Motor neuron (in vitro differentiated cells): ENCODE data around the gene PHPT1. TPM values are rescaled to one million over a fixed set of nuclear protein-coding genes. Genes with fewer than 3 reads are reported as not detected.
A peak's percentile ranks its signal among the peaks of the same experiment; 100 is the strongest.
"Not testable (repeated sequence)": the region's sequence is repeated elsewhere in the genome, so short reads cannot be mapped to it uniquely, and the experiment has no call there.

Experiments
- ATAC-seq, 8 experiments: fragments of 200-7000 bp; cut with Tn5 transposase; replicated peaks in 6 of 8; 2 replicates each; pipeline ENCODE4 v1.8.0; 2021; ENCODE audit warnings: mild to moderate bottlenecking in 8 of 8, moderate library complexity in 8 of 8
- H3K27ac ChIP-seq, 2 donors: fragments of 250-450 bp; sonication (Bioruptor Pico); 2 replicates each; pipeline ENCODE4 v1.9.0; 2021; ENCODE audit warnings: antibody characterized with exemption in 2 of 2, mild to moderate bottlenecking in 2 of 2, moderate library complexity in 1 of 2
- H3K4me1 ChIP-seq, 2 donors: fragments of 250-450 bp; sonication (Bioruptor Pico); replicated peaks in 1 of 2; 2 replicates each; pipeline ENCODE4 v1.6.1; 2021; ENCODE audit warnings: antibody characterized with exemption in 2 of 2, mild to moderate bottlenecking in 2 of 2, moderate library complexity in 1 of 2
- H3K4me3 ChIP-seq, 5 donors: fragments of 250-450 bp; sonication (Bioruptor Pico); 2 replicates each; pipeline ENCODE4 v1.9.0; 2021; ENCODE audit warnings: antibody characterized with exemption in 5 of 5, mild to moderate bottlenecking in 5 of 5, moderate library complexity in 4 of 5
- WGBS, 10 experiments: fragments of 450-650 bp; shearing (Covaris generic); methylation state at CpG; one replicate each; pipeline ENCODE4 v1.0.0; 2022; 5-methylcytosine and 5-hydroxymethylcytosine counted together
- in situ Hi-C, 9 experiments: fragments of 400-800 bp; cut with MboI; loops; one replicate each; pipeline ENCODE4 v1.15.0; 2021; ENCODE audit warnings: low sequenced_read_pairs in 9 of 9, low pct_unique_long_range_greater_than_20kb in 2 of 9; ENCODE audit not compliant: unreplicated experiment in 9 of 9
- total RNA-seq, 8 experiments: library from RNA; unstranded; fragments of 300-600 nt; gene quantifications; 2 replicates each; pipeline versions ENCODE4 v1.2.3 to v1.2.4, GENCODE V29; 2022

The PHPT1 gene
- total RNA-seq, 8 experiments from 2014 or later: 134 to 366 (median 259) TPM

DNA sequence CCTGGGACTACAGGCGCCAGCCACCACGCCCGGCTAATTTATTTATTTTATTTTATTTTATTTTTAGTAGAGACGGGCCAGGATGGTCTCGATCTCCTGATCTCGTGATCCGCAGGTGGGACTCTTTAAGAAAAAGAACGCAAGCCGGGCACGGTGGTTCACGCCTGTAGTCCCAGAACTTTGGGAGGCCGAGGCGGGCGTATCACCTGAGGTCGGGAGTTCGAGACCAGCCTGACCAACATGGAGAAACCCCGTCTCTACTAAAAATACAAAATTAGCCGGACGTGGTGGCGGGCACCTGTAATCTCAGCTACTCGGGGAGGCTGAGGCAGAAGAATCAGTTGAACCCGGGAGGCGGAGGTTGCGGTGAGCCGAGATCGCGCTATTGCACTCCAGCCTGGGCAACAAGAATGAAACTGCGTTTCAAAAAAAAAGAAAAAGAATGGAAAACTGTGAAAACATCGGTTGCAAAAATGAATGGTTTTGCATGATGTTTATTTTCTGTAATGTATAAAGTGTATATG is 17.8 kb downstream of the PHPT1 start:
- H3K4me1 ChIP-seq: peaks cover 12 to 19% of the 10 kb centered on the region in 2 donors
- ATAC-seq, in situ Hi-C loops: not testable (repeated sequence)
- WGBS, 10 experiments: 83 to 100% (median 96%) methylated on average over 4 to 17 of the region's 29 CpGs; no CpG with 5 or more reads in 1 of the 10 experiments
- peak overlapping the region; percentile 90 to 98 for H3K27ac ChIP-seq
- peak overlapping the region; percentile 82 to 100 (median 100) for H3K4me3 ChIP-seq

DNA sequence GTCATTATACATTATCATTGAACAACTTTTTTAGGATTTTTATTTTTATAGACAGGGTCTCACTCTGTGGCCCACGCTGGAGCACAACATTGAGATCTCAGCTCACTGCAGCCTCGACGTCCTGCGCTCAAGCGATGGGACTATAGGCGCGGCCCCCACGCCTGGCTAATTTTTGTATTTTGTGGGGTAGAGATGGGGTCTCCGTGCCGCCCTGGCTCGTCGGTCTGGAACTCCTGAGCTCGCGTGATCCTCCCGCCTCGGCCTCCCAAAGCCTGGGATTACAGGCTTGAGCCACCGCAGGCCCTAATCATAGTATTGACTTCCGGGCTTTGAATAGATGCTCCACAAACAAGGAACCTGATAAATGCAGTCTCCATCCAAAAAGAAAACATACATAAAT is 18.3 kb downstream of the PHPT1 start:
- Histone ChIP-seq H3K4me3 (peak overlapping the region in 1 of 5 donors; percentile 100), H3K4me1 (peaks cover 12 to 19% of the 10 kb centered on the region in 2 donors), H3K27ac (no peak overlapping the region)
- in situ Hi-C loops: no loop called here
- 96 to 100% (median 98%) methylated on average over 1 to 16 of the region's 18 CpGs; no CpG with 5 or more reads in 2 of the 10 experiments for WGBS, 10 experiments
- no peak for ATAC-seq

DNA sequence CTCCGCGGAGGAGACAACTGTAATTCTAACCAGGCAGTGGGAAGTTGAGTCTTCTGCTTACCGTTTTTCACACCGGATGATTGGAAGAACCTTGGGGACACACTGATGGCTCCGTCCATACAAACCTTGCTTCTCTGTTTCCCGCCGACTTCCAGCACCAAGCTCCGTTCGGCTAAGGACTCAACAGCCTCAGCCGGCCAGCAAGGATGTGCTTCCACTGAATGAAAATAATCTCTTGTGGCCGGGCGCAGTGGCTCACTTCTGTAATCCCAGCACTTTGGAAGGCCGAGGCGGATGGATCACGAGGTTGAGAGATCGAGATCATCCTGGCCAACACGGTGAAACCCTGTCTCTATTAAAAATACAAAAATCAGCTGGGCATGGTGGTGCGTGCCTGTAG is 18.7 kb downstream of the PHPT1 start:
- Histone ChIP-seq H3K4me3 (no peak overlapping the region), H3K4me1 (peaks cover 12 to 19% of the 10 kb centered on the region in 2 donors), H3K27ac (no peak overlapping the region)
- WGBS, 10 experiments: 91 to 100% (median 97%) methylated on average over 4 to 17 of the region's 18 CpGs; no CpG with 5 or more reads in 2 of the 10 experiments
- no peak for ATAC-seq
- in situ Hi-C loops: no loop called here

DNA sequence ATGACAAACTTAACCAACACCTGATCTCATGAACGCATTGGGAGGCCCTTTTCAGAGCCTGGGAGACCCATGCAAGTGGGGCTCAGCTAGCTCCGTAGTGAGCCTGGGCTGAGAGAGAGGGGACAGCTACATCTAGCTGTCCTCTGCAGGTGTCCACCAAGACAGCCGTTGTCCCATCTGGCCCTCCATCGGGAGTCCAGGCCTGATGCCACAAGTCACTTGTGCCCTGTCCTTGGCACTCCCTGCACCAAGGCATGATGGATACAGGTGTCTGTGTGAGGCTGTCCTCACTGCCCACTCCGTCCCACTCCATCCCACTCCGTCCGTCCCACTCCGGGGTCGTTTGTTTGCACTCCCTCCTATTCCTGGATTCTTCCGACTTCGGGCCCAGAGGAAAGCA is 19.4 kb downstream of the PHPT1 start:
- WGBS, 10 experiments: 80 to 96% (median 89%) methylated on average over 2 to 8 of the region's 11 CpGs; no CpG with 5 or more reads in 4 of the 10 experiments
- no peak for ATAC-seq
- Histone ChIP-seq H3K4me3 (no peak overlapping the region), H3K27ac (no peak overlapping the region), H3K4me1 (peaks cover 12 to 19% of the 10 kb centered on the region in 2 donors)
- in situ Hi-C loops: no loop called here

DNA sequence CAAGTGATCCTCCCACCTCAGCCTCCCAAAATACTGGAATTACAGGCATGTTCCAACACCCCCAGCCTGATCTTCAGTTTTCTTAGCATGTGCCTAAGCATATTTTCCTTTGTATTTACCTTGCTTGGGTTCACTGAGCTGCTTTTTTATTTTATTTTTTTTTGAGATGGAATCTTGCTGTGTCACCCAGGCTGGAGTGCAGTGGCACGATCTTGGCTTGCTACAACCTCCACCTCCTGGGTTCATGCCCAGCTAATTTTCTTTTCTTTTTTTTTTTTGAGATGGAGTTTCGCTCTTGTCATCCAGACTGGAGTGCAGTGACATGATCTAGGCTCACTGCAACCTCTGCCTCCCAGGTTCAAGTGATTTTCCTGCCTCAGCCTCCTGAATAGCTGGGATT is 20.4 kb downstream of the PHPT1 start:
- in situ Hi-C loops, H3K4me3 ChIP-seq, ATAC-seq, H3K27ac ChIP-seq: not testable (repeated sequence)
- peaks cover 11 to 12% of the 10 kb centered on the region in 2 donors for H3K4me1 ChIP-seq
- WGBS, 10 experiments: 47 to 100% (median 83%) methylated on average over 1 to 2 of the region's 2 CpGs; no CpG with 5 or more reads in 3 of the 10 experiments

DNA sequence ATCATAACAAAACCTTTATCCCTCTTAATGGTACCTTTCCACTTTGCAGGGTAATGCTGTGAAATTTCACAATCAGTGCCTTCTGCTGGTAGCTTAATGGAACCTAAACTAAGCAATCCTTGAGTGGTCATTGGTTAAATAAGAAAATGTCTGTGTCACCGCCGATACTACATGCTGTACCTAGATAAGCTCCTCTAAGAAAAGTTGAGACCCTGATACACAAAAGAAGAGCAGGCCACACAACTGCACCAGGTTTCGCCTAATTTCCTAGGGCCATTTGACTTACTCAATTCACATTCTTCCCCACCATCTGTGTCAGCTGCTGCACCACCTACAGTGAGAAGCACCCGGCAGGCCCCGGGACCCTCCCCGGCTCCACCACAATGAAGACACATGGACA is 25.9 kb downstream of the PHPT1 start:
- Histone ChIP-seq H3K27ac (no peak overlapping the region), H3K4me3 (no peak overlapping the region), H3K4me1 (no peaks in the 10 kb centered on the region)
- in situ Hi-C loops: no loop called here
- no peak for ATAC-seq
- WGBS, 10 experiments: 40 to 100% (median 83%) methylated on average over 1 to 5 of the region's 6 CpGs; no CpG with 5 or more reads in 2 of the 10 experiments

DNA sequence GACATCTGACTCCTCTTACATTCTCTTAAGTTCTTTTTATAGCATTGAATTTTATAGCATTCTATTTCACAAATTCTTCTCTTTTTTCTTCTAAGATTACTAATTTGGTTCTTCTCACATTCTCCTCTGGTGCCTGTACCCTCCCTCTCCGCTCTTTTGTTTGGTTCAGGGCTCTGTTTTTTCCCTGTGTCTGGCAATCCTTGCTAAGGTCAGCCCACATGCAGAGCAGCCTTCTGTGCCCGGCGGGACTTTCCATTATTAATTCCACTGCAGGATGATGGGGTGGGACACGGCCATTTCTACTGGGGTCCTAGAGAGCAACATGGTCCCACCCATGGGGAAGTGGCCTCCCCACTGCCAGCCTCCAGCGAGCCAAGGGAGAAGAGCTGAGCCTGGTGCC is 27.3 kb downstream of the PHPT1 start:
- H3K27ac ChIP-seq: no peak overlapping the region
- WGBS, 10 experiments: 21 to 100% (median 63%) methylated on average over 1 to 5 of the region's 5 CpGs

DNA sequence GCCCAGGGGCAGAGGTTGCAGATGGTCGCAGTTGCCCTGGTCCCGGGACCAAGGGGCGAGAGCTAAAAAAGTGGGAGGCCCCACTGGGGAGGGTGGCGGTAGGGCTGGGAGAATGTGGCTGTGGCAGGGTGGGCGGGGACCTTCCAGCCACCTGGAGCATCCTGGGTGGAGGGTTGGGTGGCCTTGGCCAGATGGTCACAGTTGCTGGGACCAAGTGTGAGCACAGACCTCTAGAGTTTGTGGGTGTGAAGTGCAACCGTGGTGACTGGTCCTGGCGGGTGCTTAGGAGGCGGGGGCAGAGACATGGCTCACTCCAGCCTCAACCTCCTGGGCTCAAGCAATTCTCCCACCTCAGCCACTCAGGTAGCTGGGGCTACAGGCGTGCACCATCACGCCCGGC is 31.4 kb downstream of the PHPT1 start:
- Histone ChIP-seq H3K27ac (no peak overlapping the region), H3K4me3 (no peak overlapping the region), H3K4me1 (peaks cover 7 to 14% of the 10 kb centered on the region in 2 donors)
- 78 to 100% (median 83%) methylated on average over 1 to 3 of the region's 11 CpGs; no CpG with 5 or more reads in 6 of the 10 experiments for WGBS, 10 experiments
- ATAC-seq: peak in 1 of 8 experiments; percentile 9
- in situ Hi-C loops: no loop called here

More for the DNA sequence above, 27.3 kb downstream of the PHPT1 start:
- Histone ChIP-seq H3K4me3 (no peak overlapping the region), H3K4me1 (peaks cover under 1 to 3% of the 10 kb centered on the region in 2 donors)
- ATAC-seq: no peak
- in situ Hi-C loops: no loop called here

DNA sequence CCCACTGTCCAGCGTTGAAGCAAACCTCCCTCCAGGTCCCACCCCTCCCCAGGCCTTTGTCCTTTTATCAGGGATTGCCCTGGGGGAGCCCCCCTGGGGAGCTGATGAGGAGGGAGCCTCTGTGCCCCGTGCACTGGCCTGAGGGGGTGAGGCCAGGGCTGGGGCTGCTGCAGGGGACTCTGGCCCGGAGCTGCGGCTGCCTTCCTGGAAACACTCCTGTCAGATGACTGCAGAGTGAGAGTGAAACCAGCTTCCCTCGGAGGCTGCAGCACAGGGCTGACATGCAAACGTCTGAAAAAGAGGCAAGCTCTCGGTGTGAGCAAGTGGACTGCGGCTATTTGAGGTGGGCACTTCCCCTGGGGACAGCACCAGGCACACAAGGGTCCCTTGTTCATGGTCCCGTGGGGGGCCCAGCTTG is 32.5 kb downstream of the PHPT1 start:
- peak overlapping the region in 1 of 2 donors; percentile 78 for H3K27ac ChIP-seq
- peaks cover 7 to 14% of the 10 kb centered on the region in 2 donors for H3K4me1 ChIP-seq
- H3K4me3 ChIP-seq: no peak overlapping the region
- in situ Hi-C loops: no loop called here
- WGBS, 10 experiments: no CpG with 5 or more reads among the region's 9 CpGs
- ATAC-seq: peak in 6 of 8 experiments; percentile 2 to 30 (median 6)

DNA sequence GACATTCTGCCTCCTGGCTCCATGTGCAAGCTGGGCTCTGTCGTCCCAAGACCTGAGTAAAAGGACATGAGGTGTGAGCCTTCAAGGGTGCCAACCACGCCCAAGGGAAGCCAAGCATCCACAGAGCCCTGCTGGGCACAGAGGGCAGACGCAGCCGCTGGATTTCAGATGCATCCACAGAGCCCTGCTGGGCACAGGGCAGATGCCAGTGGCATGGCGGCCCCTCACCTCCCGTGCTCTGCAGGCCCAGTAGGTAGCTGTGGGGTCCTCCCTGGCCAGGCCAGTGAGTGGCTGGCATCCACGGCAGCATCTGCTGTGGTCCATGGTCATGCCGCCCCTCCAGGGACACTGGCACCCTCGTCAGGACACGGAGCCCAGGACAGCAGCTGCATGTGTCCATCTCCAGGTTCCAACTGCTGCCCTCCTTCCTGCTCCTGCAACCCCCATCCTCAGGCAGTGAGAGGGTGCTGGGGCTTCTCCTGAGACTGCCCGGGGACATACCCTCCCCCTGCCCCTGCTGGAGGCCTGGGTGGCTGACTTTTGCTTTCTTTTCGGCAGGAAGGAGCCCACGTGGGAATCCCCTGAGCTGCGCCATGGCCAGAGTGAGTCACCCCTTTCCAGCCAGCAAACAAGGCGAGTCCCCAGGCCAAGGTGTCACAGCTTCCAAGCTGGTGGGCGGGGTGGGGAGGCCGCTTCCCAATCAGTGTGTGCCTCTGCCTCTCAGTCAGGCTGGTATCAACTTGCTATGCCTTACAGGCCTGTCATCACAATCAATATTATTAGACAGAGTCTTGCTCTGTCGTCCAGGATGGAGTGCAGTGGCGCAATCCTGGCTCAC is 33.1 kb downstream of the PHPT1 start:
- peak overlapping the region; percentile 19 to 78 for H3K27ac ChIP-seq
- ATAC-seq: peak; percentile 0 to 65 (median 56)
- peak overlapping the region in 1 of 5 donors; percentile 1 for H3K4me3 ChIP-seq
- in situ Hi-C loops: no loop called here
- peaks cover 9 to 15% of the 10 kb centered on the region in 2 donors for H3K4me1 ChIP-seq
- WGBS, 10 experiments: 7 to 73% (median 68%) methylated on average over 6 to 13 of the region's 19 CpGs; no CpG with 5 or more reads in 7 of the 10 experiments

DNA sequence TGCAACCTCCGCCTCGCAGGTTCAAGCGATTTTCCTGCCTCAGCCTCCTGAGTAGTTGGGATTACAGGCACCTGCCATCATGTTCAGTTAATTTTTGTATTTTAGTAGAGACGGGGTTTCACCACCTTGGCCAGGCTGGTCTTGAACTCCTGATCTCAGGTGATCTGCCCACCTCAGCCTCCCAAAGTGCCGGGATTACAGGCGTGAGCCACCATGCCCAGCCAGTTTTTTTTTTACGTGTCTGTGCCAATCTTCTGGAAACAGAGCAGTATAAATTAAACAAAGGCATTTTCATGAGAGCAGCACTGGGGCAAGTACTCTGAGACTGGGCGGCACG is 33.7 kb downstream of the PHPT1 start:
- Histone ChIP-seq H3K4me3 (peak overlapping the region in 1 of 5 donors; percentile 1), H3K27ac (peak overlapping the region in 1 of 2 donors; percentile 78), H3K4me1 (peaks cover 12 to 21% of the 10 kb centered on the region in 2 donors)
- in situ Hi-C loops, ATAC-seq: not testable (repeated sequence)
- 60 to 100% (median 88%) methylated on average over 1 to 3 of the region's 9 CpGs; no CpG with 5 or more reads in 4 of the 10 experiments for WGBS, 10 experiments

DNA sequence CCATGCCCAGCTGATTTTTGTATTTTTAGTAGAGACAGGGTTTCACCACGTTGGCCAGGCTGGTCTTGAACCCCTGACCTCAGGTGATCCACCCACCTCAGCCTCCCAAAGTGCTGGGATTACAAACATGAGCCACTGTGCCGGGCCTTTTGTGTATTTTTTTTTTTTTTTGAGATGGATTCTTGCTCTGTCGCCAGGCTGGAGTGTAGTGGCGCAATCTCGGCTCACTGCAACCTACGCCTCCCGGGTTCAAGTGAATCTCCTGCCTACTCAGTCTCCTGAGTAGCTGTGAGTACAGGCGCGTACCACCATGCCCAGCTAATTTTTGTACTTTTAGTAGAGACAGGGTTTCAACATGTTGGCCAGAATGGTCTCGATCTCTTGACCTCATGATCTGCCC is 34.5 kb downstream of the PHPT1 start:
- 86 to 100% (median 89%) methylated on average over 1 to 10 of the region's 10 CpGs; no CpG with 5 or more reads in 5 of the 10 experiments for WGBS, 10 experiments
- in situ Hi-C loops, ATAC-seq, H3K27ac ChIP-seq, H3K4me3 ChIP-seq: not testable (repeated sequence)
- peaks cover 12 to 21% of the 10 kb centered on the region in 2 donors for H3K4me1 ChIP-seq

DNA sequence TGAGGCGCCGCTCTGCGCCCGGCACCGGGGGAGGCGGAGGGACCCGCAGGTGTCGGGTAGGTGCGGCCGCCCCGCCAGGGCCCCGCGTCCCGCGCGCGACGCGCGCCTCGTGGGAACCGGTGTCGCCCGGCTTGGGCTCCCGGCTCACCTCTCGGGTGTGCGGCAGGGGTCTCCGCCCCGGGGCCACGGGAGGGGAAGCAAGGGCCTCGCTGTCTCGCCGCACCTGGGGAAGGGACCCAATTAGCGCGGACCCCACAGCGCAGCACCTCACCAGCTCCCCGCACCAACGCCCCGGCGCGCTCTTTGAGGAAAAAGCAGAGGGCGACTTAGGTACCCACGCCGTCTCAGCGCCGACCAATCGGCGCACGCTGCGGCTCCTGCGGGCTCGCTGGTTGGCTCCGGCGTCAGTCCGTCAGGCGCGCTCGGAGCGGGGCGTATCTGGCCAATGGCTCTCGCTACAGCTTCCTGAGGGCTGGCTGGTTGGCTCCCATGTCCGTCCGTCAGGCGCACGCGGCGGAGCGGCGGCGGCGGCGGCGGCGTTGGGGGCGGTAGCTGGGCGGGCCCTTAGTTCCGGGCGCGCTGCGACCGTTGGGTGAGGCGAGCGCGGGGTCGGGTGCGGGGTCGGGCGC is 36.9 kb downstream of the PHPT1 start, which contains the start of gene TRAF2:
Gene TRAF2, plus strand, starts transcription at position 567 of the 629 bp plus-strand sequence. CDS start 12,225 bp downstream, outside the sequence.
- peak within 1 kb of the TSS in 1 of 2 donors; percentile 67 for H3K27ac ChIP-seq
- H3K4me1 ChIP-seq: peaks cover 12 to 21% of the 10 kb centered on the region in 2 donors
- 0% methylated on average over 1 to 4 of the region's 88 CpGs; no CpG with 5 or more reads in 8 of the 10 experiments for WGBS, 10 experiments
- peak within 1 kb of the TSS; percentile 55 to 90 (median 73) for H3K4me3 ChIP-seq
- in situ Hi-C loops: no loop called here
- ATAC-seq: peak; percentile 87 to 98 (median 91)
